ENCODE results near the gene RTN4RL1.

- TF ChIP-seq CTCF (conservative IDR thresholded peaks at IDR 0.05; ENCODE audit: low read depth, low read length) (no peak), POLR2A (IDR thresholded peaks at IDR 0.05; ENCODE audit: low read depth, low read length) (no peak), MAZ (IDR thresholded peaks at IDR 0.05; ENCODE audit: borderline replicate concordance, low read depth, low read length) (no peak)
Measured at GRCh38 chr17:1949754-1950153, 75.4 kb downstream of the RTN4RL1 start.
